Effector memory CD8-positive, alpha-beta T cell (primary cell): ENCODE measurements around the gene ATG7.
"Not testable (repeated sequence)": the region's sequence is repeated elsewhere in the genome, so short reads cannot be mapped to it uniquely, and the experiment has no call there.

Source experiments
- ATAC-seq: fragments of 150-1000 bp; cut with Tn5 transposase; replicated peaks from 2 replicates; pipeline ENCODE4 v1.10.0; 2021; ENCODE audit warnings: mild to moderate bottlenecking, moderate library complexity
- DNase-seq, 3 experiments: peaks; one replicate each; pipeline ENCODE4 v3.0.0; 2021
- H3K27ac Mint-ChIP-seq, 2 donors: one replicate each; pipeline ENCODE4 v1.8.0; 2022; ENCODE audit warnings: mild to moderate bottlenecking in 2 of 2, mixed read lengths in 2 of 2, moderate library complexity in 2 of 2
- H3K27me3 Mint-ChIP-seq, 2 donors: one replicate each; pipeline ENCODE4 v1.8.0; 2022; ENCODE audit warnings: mixed read lengths in 2 of 2
- H3K36me3 Mint-ChIP-seq: one replicate; pipeline ENCODE4 v1.8.0; 2022; ENCODE audit warnings: mild to moderate bottlenecking, moderate library complexity, mixed read lengths; ENCODE audit not compliant: insufficient read depth
- H3K4me1 Mint-ChIP-seq, 2 donors: one replicate each; pipeline ENCODE4 v1.8.0; 2022; ENCODE audit warnings: low read depth in 2 of 2, mixed read lengths in 2 of 2
- H3K4me3 Mint-ChIP-seq, 2 donors: one replicate each; pipeline ENCODE4 v1.8.0; 2022; ENCODE audit warnings: mild to moderate bottlenecking in 2 of 2, mixed read lengths in 2 of 2, moderate library complexity in 2 of 2
- H3K9me3 Mint-ChIP-seq, 2 donors: one replicate each; pipeline ENCODE4 v1.8.0; 2022; ENCODE audit warnings: mixed read lengths in 2 of 2

The ATG7 gene

DNA sequence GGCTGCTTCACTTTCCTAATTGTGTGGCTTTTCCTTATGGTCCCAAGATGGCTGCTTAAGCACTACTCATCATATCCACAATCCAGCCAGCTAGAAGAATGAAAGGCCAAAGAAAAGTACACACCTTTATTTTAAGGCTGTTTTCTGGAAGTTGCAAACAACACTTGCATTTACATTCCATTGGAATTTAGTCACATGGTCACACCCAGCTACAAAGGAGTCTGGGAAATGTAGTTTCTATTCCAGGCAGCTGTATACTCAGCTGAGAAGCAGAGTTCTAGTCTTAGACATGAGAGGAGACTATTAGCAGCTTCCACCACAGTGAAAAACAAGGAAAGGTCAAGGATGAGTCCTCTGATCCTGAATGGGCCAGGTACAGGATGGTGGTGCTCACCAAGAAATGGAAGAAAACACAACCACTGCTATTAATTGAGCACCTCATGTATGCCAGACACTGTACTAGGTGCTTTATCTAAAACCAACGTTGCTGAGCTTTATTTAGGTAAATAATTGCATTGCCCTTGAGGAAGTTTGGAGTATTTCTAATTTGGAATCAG, 28.0 kb upstream of the ATG7 start:
- peaks cover 3 to 10% of the 10 kb centered on the region in 2 donors for H3K27me3 Mint-ChIP-seq
- DNase-seq (no peak), ATAC-seq (no peak)
- no peaks in the 10 kb centered on the region for H3K36me3 Mint-ChIP-seq
- no peak overlapping the region for H3K4me3 Mint-ChIP-seq
- no peak overlapping the region for H3K27ac Mint-ChIP-seq
- no peaks in the 10 kb centered on the region for H3K9me3 Mint-ChIP-seq
- no peaks in the 10 kb centered on the region for H3K4me1 Mint-ChIP-seq

- DNase-seq (no peak), ATAC-seq (peak; percentile 21)
- H3K4me1 Mint-ChIP-seq: no peaks in the 10 kb centered on the region
- H3K36me3 Mint-ChIP-seq: no peaks in the 10 kb centered on the region
- H3K27ac Mint-ChIP-seq: no peak overlapping the region
- no peak overlapping the region for H3K4me3 Mint-ChIP-seq
- peaks cover 0 to 6% of the 10 kb centered on the region in 2 donors for H3K27me3 Mint-ChIP-seq
- no peaks in the 10 kb centered on the region for H3K9me3 Mint-ChIP-seq
These were observed 26.9 kb upstream of the ATG7 start for GRCh38 chr3:11245276-11245675.

- H3K4me3 Mint-ChIP-seq: no peak overlapping the region
- no peak for ATAC-seq
- no peaks in the 10 kb centered on the region for H3K4me1 Mint-ChIP-seq
- no peaks in the 10 kb centered on the region for H3K27me3 Mint-ChIP-seq
- H3K9me3 Mint-ChIP-seq: no peaks in the 10 kb centered on the region
- H3K27ac Mint-ChIP-seq: no peak overlapping the region
- no peaks in the 10 kb centered on the region for H3K36me3 Mint-ChIP-seq
- no peak for DNase-seq
These were observed 26.2 kb upstream of the ATG7 start for GRCh38 chr3:11245827-11246662.

DNA sequence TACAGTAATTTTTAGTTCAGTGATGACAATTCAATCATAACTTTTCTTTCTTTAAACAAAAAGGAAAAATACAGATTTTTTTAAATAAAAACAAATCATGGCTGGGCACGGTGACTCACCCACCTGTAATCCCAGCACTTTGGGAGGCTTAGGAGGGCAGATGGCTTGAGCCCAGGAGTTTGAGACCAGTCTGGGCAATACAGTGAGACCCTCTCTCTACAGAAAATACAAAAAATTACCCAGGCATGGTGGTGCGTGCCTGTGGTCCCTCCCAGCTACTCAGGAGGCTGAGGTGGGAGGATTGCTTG, 25.6 kb upstream of the ATG7 start:
- Mint-ChIP-seq H3K9me3 (no peaks in the 10 kb centered on the region), H3K4me1 (no peaks in the 10 kb centered on the region), H3K27me3 (no peaks in the 10 kb centered on the region), H3K27ac (no peak overlapping the region), H3K4me3 (no peak overlapping the region), H3K36me3 (no peaks in the 10 kb centered on the region)
- no peak for DNase-seq
- no peak for ATAC-seq

- DNase-seq (no peak), ATAC-seq (no peak)
- Mint-ChIP-seq H3K27ac (no peak overlapping the region), H3K4me3 (no peak overlapping the region), H3K36me3 (no peaks in the 10 kb centered on the region), H3K4me1 (no peaks in the 10 kb centered on the region), H3K27me3 (no peaks in the 10 kb centered on the region), H3K9me3 (no peaks in the 10 kb centered on the region)
These were observed 24.8 kb upstream of the ATG7 start for GRCh38 chr3:11247362-11247761.

- Mint-ChIP-seq H3K27me3 (peaks cover 0 to 4% of the 10 kb centered on the region in 2 donors), H3K4me1 (no peaks in the 10 kb centered on the region), H3K9me3 (no peaks in the 10 kb centered on the region), H3K27ac (no peak overlapping the region), H3K4me3 (no peak overlapping the region), H3K36me3 (no peaks in the 10 kb centered on the region)
- ATAC-seq (no peak), DNase-seq (no peak)
These were observed 23.6 kb upstream of the ATG7 start for GRCh38 chr3:11248596-11248995.

- H3K9me3 Mint-ChIP-seq: no peaks in the 10 kb centered on the region
- no peak overlapping the region for H3K4me3 Mint-ChIP-seq
- peak overlapping the region in 1 of 2 donors; percentile 45 for H3K27ac Mint-ChIP-seq
- H3K27me3 Mint-ChIP-seq: peaks cover 19 to 27% of the 10 kb centered on the region in 2 donors
- DNase-seq (no peak), ATAC-seq (peak; percentile 32)
- no peaks in the 10 kb centered on the region for H3K36me3 Mint-ChIP-seq
- H3K4me1 Mint-ChIP-seq: no peaks in the 10 kb centered on the region
These were observed 21.0 kb upstream of the ATG7 start for GRCh38 chr3:11250902-11251806.

GRCh38 chr3:11251807-11252176, 20.4 kb upstream of the ATG7 start:
- no peak overlapping the region for H3K4me3 Mint-ChIP-seq
- H3K27me3 Mint-ChIP-seq: peaks cover 23 to 29% of the 10 kb centered on the region in 2 donors
- peak overlapping the region in 1 of 2 donors; percentile 45 for H3K27ac Mint-ChIP-seq
- H3K36me3 Mint-ChIP-seq: no peaks in the 10 kb centered on the region
- ATAC-seq: no peak
- H3K4me1 Mint-ChIP-seq: no peaks in the 10 kb centered on the region
- DNase-seq: no peak
- H3K9me3 Mint-ChIP-seq: no peaks in the 10 kb centered on the region

DNA sequence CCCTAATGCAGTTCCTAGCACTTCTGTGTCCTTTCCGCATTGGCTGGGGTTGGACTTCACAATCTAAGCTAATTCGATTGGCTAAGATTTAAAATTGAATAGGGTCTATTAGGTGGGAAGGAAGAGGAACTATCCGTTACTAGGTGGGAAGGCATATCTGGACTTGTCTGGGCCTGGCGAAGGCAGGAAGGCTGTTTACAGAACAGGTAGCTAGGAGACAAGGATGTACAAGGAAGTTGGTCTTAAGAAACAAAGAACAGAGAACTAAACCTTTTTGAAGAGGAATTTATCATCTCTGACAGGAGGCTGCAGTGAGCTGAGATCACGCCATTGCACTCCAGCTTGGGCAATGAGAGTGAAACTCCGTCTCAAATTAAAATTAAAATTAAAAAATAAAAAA, 17.3 kb upstream of the ATG7 start:
- Mint-ChIP-seq H3K4me3 (no peak overlapping the region), H3K27ac (no peak overlapping the region)
- ATAC-seq: no peak

GRCh38 chr3:11255537-11255936, 16.7 kb upstream of the ATG7 start:
- not testable (repeated sequence) for H3K36me3 Mint-ChIP-seq, H3K4me1 Mint-ChIP-seq, H3K4me3 Mint-ChIP-seq, DNase-seq, H3K27ac Mint-ChIP-seq, H3K9me3 Mint-ChIP-seq, ATAC-seq
- H3K27me3 Mint-ChIP-seq: peaks cover 29 to 37% of the 10 kb centered on the region in 2 donors

More for the DNA sequence above, 17.3 kb upstream of the ATG7 start:
- H3K9me3 Mint-ChIP-seq: no peaks in the 10 kb centered on the region
- no peak for DNase-seq
- peaks cover 29 to 31% of the 10 kb centered on the region in 2 donors for H3K27me3 Mint-ChIP-seq
- H3K36me3 Mint-ChIP-seq: no peaks in the 10 kb centered on the region
- no peaks in the 10 kb centered on the region for H3K4me1 Mint-ChIP-seq

- Mint-ChIP-seq H3K27ac (no peak overlapping the region), H3K4me1 (no peaks in the 10 kb centered on the region), H3K27me3 (peaks cover 25 to 43% of the 10 kb centered on the region in 2 donors), H3K9me3 (no peaks in the 10 kb centered on the region), H3K4me3 (no peak overlapping the region), H3K36me3 (no peaks in the 10 kb centered on the region)
- no peak for DNase-seq
- no peak for ATAC-seq
These were observed 13.2 kb upstream of the ATG7 start for GRCh38 chr3:11258958-11259357.

- no peak overlapping the region for H3K27ac Mint-ChIP-seq
- DNase-seq (no peak), ATAC-seq (no peak)
- no peak overlapping the region for H3K4me3 Mint-ChIP-seq
- no peaks in the 10 kb centered on the region for H3K9me3 Mint-ChIP-seq
- peaks cover 24 to 46% of the 10 kb centered on the region in 2 donors for H3K27me3 Mint-ChIP-seq
- no peaks in the 10 kb centered on the region for H3K4me1 Mint-ChIP-seq
- no peaks in the 10 kb centered on the region for H3K36me3 Mint-ChIP-seq
These were observed 11.7 kb upstream of the ATG7 start for GRCh38 chr3:11260460-11260859.

GRCh38 chr3:11269007-11269406, 3.2 kb upstream of the ATG7 start:
- H3K9me3 Mint-ChIP-seq: no peaks in the 10 kb centered on the region
- H3K4me1 Mint-ChIP-seq: peaks cover 11 to 13% of the 10 kb centered on the region in 2 donors
- DNase-seq (no peak), ATAC-seq (no peak)
- H3K27ac Mint-ChIP-seq: no peak overlapping the region
- peaks cover 12% of the 10 kb centered on the region for H3K36me3 Mint-ChIP-seq
- no peak overlapping the region for H3K4me3 Mint-ChIP-seq
- H3K27me3 Mint-ChIP-seq: peaks cover 20 to 21% of the 10 kb centered on the region in 2 donors
